Limb (tissue), 2 donors: ENCODE data around the gene FCGR1A.
"Not testable (repeated sequence)": the region's sequence is repeated elsewhere in the genome, so short reads cannot be mapped to it uniquely, and the experiment has no call there.

Source experiments
- DNase-seq, 2 donors: peaks; one replicate each; pipeline ENCODE4 v3.0.0-alpha.2; 2016; ENCODE audit errors: extremely low spot score in 2 of 2

The FCGR1A gene

GRCh38 chr1:149782600-149782999, at the start of gene FCGR1A:
Gene FCGR1A, plus strand, starts transcription at chr1:149782694. Its CDS starts 50 bp downstream, at chr1:149782744.
- DNase-seq, result not testable (repeated sequence)

- not testable (repeated sequence) for DNase-seq
Observed at GRCh38 chr1:149732781-149733180, 49.7 kb upstream of the FCGR1A start.

- DNase-seq, result not testable (repeated sequence)
Observed at GRCh38 chr1:149734692-149735091, 47.8 kb upstream of the FCGR1A start.

GRCh38 chr1:149740148-149740581, 42.3 kb upstream of the FCGR1A start:
- DNase-seq, result peak in 1 of 2 donors; percentile 16

GRCh38 chr1:149740590-149741230, 41.8 kb upstream of the FCGR1A start:
- DNase-seq, result not testable (repeated sequence)

- not testable (repeated sequence) for DNase-seq
Observed at GRCh38 chr1:149741914-149742313, 40.6 kb upstream of the FCGR1A start.

- DNase-seq, result peak in 1 of 2 donors; percentile 24
Observed at GRCh38 chr1:149746463-149747356, 35.8 kb upstream of the FCGR1A start.

GRCh38 chr1:149747359-149748143, 34.9 kb upstream of the FCGR1A start:
- DNase-seq, result not testable (repeated sequence)

- DNase-seq, result peak in 1 of 2 donors; percentile 11
Observed at GRCh38 chr1:149748144-149748500, 34.4 kb upstream of the FCGR1A start.

- DNase-seq, result not testable (repeated sequence)
Observed at GRCh38 chr1:149750562-149750961, 31.9 kb upstream of the FCGR1A start.

- not testable (repeated sequence) for DNase-seq
Observed at GRCh38 chr1:149752186-149752585, 30.3 kb upstream of the FCGR1A start.

- DNase-seq, result not testable (repeated sequence)
Observed at GRCh38 chr1:149753466-149753865, 29.0 kb upstream of the FCGR1A start.

- DNase-seq, result not testable (repeated sequence)
Observed at GRCh38 chr1:149755294-149755693, 27.2 kb upstream of the FCGR1A start.

- DNase-seq, result not testable (repeated sequence)
Observed at GRCh38 chr1:149762294-149762693, 20.2 kb upstream of the FCGR1A start.

GRCh38 chr1:149764087-149764800, 18.2 kb upstream of the FCGR1A start:
- not testable (repeated sequence) for DNase-seq

- not testable (repeated sequence) for DNase-seq
Observed at GRCh38 chr1:149766241-149766640, 16.3 kb upstream of the FCGR1A start.

GRCh38 chr1:149769216-149769615, 13.3 kb upstream of the FCGR1A start:
- DNase-seq, result not testable (repeated sequence)

GRCh38 chr1:149770661-149771060, 11.8 kb upstream of the FCGR1A start:
- DNase-seq, result not testable (repeated sequence)

- not testable (repeated sequence) for DNase-seq
Observed at GRCh38 chr1:149771653-149772425, 10.7 kb upstream of the FCGR1A start.

GRCh38 chr1:149775510-149776147, 6.9 kb upstream of the FCGR1A start:
- peak in 1 of 2 donors; percentile 1 for DNase-seq
